Mucosa of stomach (tissue), 1 donor: ENCODE results near the gene APRT.

Experiments used
- H3K27me3 ChIP-seq: one replicate; pipeline ENCODE4 v1.7.0; 2013; ENCODE audit warnings: mild to moderate bottlenecking, low read length; ENCODE audit not compliant: control insufficient read depth, insufficient read depth
- H3K36me3 ChIP-seq: one replicate; pipeline ENCODE4 v1.7.0; 2013; ENCODE audit warnings: low read length; ENCODE audit not compliant: control insufficient read depth, insufficient read depth
- H3K4me1 ChIP-seq: one replicate; pipeline ENCODE4 v1.7.0; 2013; ENCODE audit warnings: mild to moderate bottlenecking, low read length; ENCODE audit not compliant: control insufficient read depth, insufficient read depth
- H3K4me3 ChIP-seq: one replicate; pipeline ENCODE4 v1.7.0; 2013; ENCODE audit warnings: low read length
- H3K9ac ChIP-seq: one replicate; pipeline ENCODE4 v1.7.0; 2013; ENCODE audit warnings: mild to moderate bottlenecking, low read length, moderate library complexity
- H3K9me3 ChIP-seq: one replicate; pipeline ENCODE4 v1.7.0; 2013; ENCODE audit warnings: mild to moderate bottlenecking, low read length, moderate library complexity; ENCODE audit not compliant: control insufficient read depth
- donor health status: Pancreatic carcinoma.

APRT gene

DNA sequence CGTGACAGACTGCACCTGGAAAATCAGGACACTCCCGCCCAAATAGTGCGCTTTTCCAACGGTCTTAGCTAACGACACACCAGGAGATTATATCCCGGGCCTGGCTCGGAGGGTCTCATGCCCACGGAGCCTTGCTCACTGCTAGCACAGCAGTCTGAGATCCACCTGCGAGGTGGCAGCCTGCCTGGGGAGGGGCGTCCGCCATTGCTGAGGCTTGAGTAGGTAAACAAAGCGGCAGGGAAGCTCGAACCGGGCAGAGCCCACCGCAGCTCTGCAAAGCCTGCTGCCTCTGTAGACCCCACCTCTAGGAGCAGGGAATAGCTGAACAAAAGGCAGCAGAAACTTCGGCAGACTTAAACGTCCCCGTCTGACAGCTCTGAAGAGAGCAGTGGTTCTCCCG, 39.9 kb upstream of the APRT start:
- Histone ChIP-seq H3K36me3 (no peaks in the 10 kb centered on the region), H3K9ac (no peak overlapping the region), H3K9me3 (no peaks in the 10 kb centered on the region), H3K4me3 (no peak overlapping the region), H3K4me1 (peaks cover 11% of the 10 kb centered on the region), H3K27me3 (no peaks in the 10 kb centered on the region)

DNA sequence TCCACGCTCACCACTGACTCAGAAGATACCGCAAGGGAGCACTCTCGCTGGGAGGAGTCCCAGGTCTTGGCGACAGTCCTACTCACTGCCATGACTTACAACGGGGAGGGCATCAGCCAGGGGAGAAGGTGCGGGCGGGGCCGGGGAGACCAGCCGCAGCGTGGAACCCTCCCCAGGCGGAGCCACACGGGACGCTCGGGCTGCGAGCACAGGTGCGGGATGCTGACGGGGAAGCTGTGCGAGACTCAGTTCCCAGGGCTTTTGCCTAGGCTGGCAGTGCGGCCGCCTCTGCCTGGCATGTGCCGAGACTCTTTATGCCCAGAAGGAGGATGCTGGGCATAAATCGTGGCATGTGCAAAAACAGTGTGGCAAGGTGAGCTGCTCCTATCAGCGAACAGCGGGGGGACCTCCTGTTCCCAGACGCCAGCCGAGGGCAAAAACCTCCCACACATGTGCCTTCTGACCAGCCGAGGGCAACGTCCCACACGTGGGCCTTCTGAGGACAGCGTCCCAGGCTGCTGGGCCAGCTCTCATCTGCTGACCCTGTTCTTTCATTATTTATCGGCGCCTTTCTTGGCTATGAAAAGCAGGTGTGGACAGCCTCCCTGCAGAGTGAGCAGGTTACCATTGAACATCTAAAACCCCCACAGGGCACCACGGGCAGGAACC, 38.9 kb upstream of the APRT start:
- H3K36me3 ChIP-seq, result no peaks in the 10 kb centered on the region
- H3K27me3 ChIP-seq, result no peaks in the 10 kb centered on the region
- H3K9ac ChIP-seq, result no peak overlapping the region
- no peaks in the 10 kb centered on the region for H3K9me3 ChIP-seq
- peaks cover 6% of the 10 kb centered on the region for H3K4me1 ChIP-seq
- H3K4me3 ChIP-seq, result no peak overlapping the region

DNA sequence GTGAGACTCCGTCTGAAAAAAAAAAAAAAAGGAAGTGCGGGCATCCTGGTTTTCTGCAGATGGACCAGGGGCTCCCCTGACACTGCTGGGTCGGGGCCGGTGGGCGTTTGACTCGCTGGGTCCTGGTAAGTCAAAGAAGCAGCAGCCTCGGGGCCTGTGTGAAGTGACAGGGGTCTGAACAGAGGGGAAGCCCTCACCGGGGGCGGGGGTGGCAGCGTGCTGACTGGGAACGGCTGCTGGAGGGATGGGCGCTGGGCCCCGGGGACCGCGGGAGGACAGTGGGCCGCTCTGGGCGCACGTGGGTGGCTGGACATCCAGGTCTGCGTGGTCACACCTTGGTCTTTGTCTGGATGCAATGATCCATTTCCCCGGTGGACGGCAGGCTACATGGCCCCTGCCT, 36.8 kb upstream of the APRT start:
- Histone ChIP-seq H3K4me3 (no peak overlapping the region), H3K27me3 (no peaks in the 10 kb centered on the region), H3K36me3 (no peaks in the 10 kb centered on the region), H3K9me3 (no peaks in the 10 kb centered on the region), H3K4me1 (no peaks in the 10 kb centered on the region), H3K9ac (no peak overlapping the region)

DNA sequence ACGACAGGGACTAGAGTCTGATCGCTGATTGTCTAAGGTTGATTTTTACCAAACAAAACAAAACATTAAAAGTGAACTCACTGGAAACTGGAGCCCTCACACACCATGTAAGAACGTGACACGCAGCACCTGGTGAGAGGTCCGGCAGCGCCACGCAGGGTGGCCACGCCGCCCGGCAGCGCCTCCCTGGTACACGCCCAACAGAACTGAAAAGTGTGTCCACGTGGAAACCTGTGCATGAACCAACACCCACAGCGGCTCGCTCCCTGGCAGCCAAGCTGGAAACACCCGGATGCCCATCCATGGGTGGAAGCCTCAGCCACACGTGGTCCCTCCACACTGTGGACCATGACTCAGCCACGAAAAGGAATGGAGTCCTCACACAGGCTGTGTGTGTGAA, 35.9 kb upstream of the APRT start:
- Histone ChIP-seq H3K27me3 (no peaks in the 10 kb centered on the region), H3K36me3 (no peaks in the 10 kb centered on the region), H3K4me1 (no peaks in the 10 kb centered on the region), H3K9me3 (no peaks in the 10 kb centered on the region), H3K4me3 (no peak overlapping the region), H3K9ac (no peak overlapping the region)

DNA sequence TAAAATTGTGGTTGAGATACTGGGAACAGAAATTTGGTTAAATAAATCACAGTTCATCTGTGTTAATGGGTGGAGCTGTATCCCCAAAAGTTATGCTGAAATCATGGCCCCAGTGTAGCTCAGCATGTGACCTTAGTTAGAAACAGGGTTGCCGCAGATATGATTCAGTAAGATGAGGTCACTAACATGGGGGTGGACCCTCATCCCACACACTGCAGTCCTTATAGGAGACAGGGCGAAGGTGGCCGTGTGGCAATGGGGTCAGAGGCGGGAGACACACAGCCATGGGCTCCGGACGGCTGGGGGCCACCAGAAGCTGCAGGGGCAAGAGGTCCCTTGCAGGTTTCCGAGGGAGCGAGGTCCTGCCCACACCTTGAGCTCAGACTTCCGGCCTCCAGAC, 34.4 kb upstream of the APRT start:
- no peaks in the 10 kb centered on the region for H3K27me3 ChIP-seq
- H3K4me3 ChIP-seq, result no peak overlapping the region
- H3K9ac ChIP-seq, result no peak overlapping the region
- no peaks in the 10 kb centered on the region for H3K9me3 ChIP-seq
- no peaks in the 10 kb centered on the region for H3K4me1 ChIP-seq
- no peaks in the 10 kb centered on the region for H3K36me3 ChIP-seq

DNA sequence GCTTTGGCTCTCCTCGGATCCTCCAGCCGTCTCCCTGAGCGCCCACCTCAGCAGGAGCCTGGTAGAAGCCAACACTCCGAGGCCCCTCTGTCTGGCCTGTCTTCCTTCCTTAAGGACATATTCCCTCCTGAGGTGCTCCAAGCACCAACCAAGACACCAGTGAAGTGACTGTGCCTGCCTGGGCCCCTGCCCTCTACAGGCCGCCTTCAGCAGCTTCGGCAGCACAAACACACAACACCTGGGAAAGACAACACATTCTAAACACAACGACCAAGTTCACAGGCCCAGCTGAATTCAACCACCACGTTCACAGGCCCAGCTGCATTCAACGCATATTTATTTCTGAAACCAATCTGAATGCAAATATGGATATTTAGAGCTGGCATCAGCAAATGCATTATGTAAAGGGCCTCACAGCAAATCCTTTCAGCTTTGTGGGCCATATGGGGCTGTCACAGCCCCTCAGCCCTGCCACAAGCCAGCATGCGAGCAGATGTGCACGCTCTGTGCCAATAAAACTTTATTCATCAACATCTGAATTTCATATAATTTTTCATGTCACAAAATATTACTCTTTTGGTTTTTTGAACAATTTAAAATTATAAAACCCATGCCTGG, 32.8 kb upstream of the APRT start:
- Histone ChIP-seq H3K36me3 (no peaks in the 10 kb centered on the region), H3K4me3 (no peak overlapping the region), H3K9ac (no peak overlapping the region), H3K9me3 (no peaks in the 10 kb centered on the region), H3K27me3 (no peaks in the 10 kb centered on the region), H3K4me1 (no peaks in the 10 kb centered on the region)

DNA sequence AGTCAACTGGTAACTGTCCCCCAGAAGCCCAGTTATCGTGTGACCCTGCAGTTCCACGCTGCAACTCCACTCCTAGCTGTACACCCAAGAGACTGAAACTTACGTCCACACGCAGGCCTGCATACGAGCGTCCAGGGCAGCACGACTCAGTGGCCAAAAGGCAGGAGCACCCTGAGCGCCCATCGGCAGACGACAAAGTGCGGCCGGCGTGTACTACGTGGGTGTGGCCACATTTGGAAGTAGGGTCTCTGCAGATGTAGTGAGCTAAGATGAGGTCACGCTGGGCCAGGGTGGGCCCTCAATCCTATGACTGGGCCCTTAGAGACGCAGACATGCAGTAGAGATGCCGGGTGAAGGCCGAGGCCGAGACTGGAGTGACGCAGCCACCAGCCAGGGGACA, 31.5 kb upstream of the APRT start:
- no peaks in the 10 kb centered on the region for H3K4me1 ChIP-seq
- no peak overlapping the region for H3K4me3 ChIP-seq
- H3K36me3 ChIP-seq, result no peaks in the 10 kb centered on the region
- H3K9me3 ChIP-seq, result no peaks in the 10 kb centered on the region
- H3K27me3 ChIP-seq, result no peaks in the 10 kb centered on the region
- H3K9ac ChIP-seq, result no peak overlapping the region

DNA sequence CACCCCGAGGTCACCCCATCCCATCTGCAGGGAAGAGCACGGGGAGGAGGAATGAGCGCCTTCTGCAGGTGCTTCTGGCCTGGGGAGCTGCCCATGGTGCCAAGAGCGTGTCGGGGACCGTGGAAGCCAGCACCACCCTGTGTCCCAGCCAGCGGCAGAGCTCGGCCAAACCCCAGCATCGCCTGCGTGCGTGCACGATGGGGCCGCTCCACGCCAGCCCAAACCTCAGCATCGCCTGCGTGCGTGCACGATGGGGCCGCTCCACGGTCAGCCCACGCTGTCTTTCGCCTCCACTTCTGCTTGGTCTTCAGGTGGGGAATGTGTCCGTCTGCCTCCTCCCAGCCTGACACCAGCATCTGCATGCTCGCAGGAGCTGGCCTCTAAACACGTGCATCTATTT, 31.1 kb upstream of the APRT start:
- no peak overlapping the region for H3K4me3 ChIP-seq
- H3K4me1 ChIP-seq, result no peaks in the 10 kb centered on the region
- no peaks in the 10 kb centered on the region for H3K36me3 ChIP-seq
- H3K27me3 ChIP-seq, result no peaks in the 10 kb centered on the region
- no peaks in the 10 kb centered on the region for H3K9me3 ChIP-seq
- H3K9ac ChIP-seq, result no peak overlapping the region

DNA sequence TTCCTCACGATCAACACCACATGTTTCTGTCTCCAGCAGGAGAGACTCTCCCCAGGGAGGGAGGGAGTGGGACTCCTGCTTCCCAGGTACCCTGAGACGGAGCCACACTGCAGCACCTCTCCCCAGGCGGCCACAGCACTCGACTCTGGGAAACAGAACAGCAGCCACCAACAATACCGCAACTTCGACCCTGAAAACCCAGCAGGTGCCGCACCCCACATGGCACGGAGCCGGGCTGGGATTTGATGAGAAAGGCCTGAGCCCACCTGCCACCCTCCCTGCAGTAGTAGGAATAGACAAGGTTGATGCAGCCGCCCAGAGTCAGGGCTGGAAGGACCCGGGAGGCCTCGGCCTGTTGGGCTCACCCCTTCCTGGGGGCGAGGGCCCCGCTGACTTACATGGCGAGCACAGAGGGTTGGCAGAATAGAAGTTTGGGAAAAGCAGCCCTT, 30.6 kb upstream of the APRT start:
- H3K9me3 ChIP-seq, result no peaks in the 10 kb centered on the region
- no peak overlapping the region for H3K9ac ChIP-seq
- H3K27me3 ChIP-seq, result no peaks in the 10 kb centered on the region
- H3K36me3 ChIP-seq, result no peaks in the 10 kb centered on the region
- H3K4me1 ChIP-seq, result no peaks in the 10 kb centered on the region
- no peak overlapping the region for H3K4me3 ChIP-seq

DNA sequence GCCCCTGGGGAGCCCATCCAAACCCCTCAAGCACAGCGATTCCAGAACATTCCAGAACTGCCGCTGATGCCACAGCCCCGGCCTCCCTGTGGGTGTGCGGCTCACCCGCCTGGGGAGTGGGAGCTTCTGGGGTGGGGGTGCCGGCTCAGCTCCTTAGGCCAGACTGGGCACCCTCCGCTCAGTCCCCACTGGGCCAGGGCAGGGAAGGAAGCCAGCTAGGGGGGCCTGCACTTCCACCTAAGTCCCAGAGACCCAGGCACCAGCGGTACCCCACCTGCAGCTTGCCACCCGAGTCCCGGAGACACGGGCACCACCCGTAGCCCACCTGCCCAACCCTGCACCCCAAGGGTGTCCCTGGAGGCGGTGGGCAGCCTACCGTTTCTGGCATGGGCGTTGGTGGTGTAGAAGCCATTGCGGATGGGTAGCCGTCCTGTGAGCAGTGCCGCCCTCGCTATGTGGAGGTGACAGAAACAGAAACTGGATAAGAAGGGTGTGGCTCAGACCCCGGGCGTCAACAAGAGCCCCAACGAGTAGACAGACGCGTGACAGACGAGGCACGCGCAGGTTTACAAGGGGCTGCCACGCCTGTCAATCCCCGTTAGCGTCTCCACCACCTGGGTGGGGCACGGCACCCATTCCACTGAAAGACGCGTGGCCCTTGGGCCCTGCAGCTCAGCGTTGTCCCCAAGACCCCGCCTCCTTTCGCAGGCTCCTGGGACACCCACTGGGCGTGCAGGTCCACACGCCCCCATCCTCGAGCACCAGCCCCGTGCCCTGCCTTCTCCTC, 30.0 kb upstream of the APRT start:
- no peaks in the 10 kb centered on the region for H3K27me3 ChIP-seq
- H3K9ac ChIP-seq, result no peak overlapping the region
- no peaks in the 10 kb centered on the region for H3K4me1 ChIP-seq
- H3K9me3 ChIP-seq, result no peaks in the 10 kb centered on the region
- H3K4me3 ChIP-seq, result no peak overlapping the region
- H3K36me3 ChIP-seq, result no peaks in the 10 kb centered on the region

DNA sequence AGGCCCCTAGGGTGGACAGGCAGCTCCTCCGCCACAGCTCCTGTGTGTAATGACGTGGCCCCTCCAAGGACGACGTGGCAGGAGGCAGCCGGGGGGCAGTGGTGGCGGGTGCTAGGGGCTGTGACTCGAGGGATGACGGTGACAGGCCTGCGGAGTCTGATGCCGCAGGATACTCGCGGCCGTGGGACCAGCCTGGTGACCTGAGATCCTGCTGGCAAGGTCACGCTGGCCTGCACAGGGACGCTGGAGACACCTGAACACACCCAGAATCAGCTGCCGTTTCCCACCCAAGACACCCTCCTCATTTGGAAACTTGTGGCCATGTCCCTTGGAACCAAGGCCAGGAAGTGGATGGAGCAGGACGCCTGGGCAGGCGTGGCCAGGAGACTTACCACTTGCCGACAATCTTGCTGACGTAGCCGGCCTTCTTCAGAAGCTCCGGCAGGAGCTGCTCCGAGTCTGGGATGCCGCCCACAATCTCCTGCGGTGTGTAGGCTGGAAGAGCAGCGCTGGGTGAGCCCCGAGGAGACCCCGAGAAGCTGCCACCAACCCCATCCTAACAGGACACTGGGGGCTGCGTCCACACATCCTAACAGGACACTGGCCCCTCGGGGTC, 29.0 kb upstream of the APRT start:
- Histone ChIP-seq H3K27me3 (no peaks in the 10 kb centered on the region), H3K9me3 (no peaks in the 10 kb centered on the region), H3K36me3 (no peaks in the 10 kb centered on the region), H3K4me3 (no peak overlapping the region), H3K9ac (no peak overlapping the region), H3K4me1 (no peaks in the 10 kb centered on the region)
